Measurements from ENCODE around the gene ANP32E. TPM values are rescaled to one million over a fixed set of nuclear protein-coding genes. Genes with fewer than 3 reads are reported as not detected.

The ANP32E gene
- total and polyA plus RNA-seq, 2 of the 4 experiments (the other 2 are of a cell fraction), result 5.9 to 18.4 TPM

DNA sequence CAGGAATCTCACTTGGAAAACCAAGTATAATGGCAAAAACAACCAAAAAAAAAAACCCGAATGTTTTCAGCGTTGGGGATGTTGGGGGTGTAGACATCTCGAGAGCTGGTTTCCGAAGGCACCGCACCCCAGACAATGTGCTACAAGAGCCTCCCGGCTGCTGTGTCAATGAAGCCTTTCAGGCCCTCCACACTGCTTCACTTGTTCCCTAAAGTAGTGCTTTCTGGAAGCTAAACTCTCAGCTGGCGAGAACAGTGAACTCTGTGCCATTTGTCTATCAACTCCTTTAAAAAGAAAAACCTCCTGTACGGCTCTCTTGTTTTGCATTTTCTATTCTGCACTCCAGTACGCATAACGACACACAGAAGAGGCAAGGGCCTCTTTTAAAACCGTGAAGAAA, 53.7 kb downstream of the ANP32E start:
- Histone ChIP-seq H3K56ac (ENCODE audit: extremely low read depth, insufficient read depth, low read length) (no peak overlapping the region), H3K27me3 (ENCODE audit: control insufficient read depth, insufficient read depth, low read length) (no peaks in the 10 kb centered on the region), H3K9me1 (ENCODE audit: insufficient read depth, low read length) (no peaks in the 10 kb centered on the region), H3K27ac (ENCODE audit: insufficient read depth, low read length) (no peak overlapping the region), H3K9me3 (ENCODE audit: control insufficient read depth, insufficient read depth, low read length) (no peaks in the 10 kb centered on the region), H2BK120ac (ENCODE audit: low read depth, low read length) (no peak overlapping the region), H3K79me1 (ENCODE audit: low read depth in 1 of 2, low read length in 2 of 2) (no peaks in the 10 kb centered on the region), H2AK5ac (ENCODE audit: low read depth, low read length) (no peak overlapping the region), H2AFZ (replicated peaks; ENCODE audit: low read length, poor library complexity) (no peak overlapping the region), H4K20me1 (ENCODE audit: insufficient read depth, low read length) (no peaks in the 10 kb centered on the region), H3K9ac (ENCODE audit: low read depth, low read length) (no peak overlapping the region), H4K91ac (ENCODE audit: insufficient read depth, low read depth, low read length) (no peak overlapping the region), H4K5ac (ENCODE audit: low read depth, low read length) (no peak overlapping the region), H2AK9ac (replicated peaks; ENCODE audit: low read depth, low read length, poor library complexity) (no peak overlapping the region), H3K23ac (ENCODE audit: low read depth, low read length) (no peak overlapping the region), H2BK20ac (ENCODE audit: low read depth, low read length) (no peak overlapping the region), H3K4ac (ENCODE audit: low read depth, low read length) (no peak overlapping the region), H3K4me3 (ENCODE audit: insufficient read depth, low read depth, low read length) (no peak overlapping the region), H4K8ac (ENCODE audit: low read depth in 2 of 2, low read length in 2 of 2) (no peak overlapping the region), H3K36me3 (ENCODE audit: control insufficient read depth, insufficient read depth, low read length) (no peaks in the 10 kb centered on the region), H3K4me1 (ENCODE audit: control insufficient read depth, insufficient read depth, low read length) (peaks cover 2% of the 10 kb centered on the region; the same call in 1 of the 2 replicates), H2BK15ac (ENCODE audit: low read depth, low read length) (no peak overlapping the region), H3K18ac (ENCODE audit: low read depth, low read length) (no peak overlapping the region), H3K4me2 (ENCODE audit: low read depth, low read length) (no peak overlapping the region), H3K14ac (replicated peaks; ENCODE audit: low read depth, low read length) (no peak overlapping the region), H2BK5ac (ENCODE audit: low read depth, low read length, poor library complexity, severe bottlenecking) (no peak overlapping the region)
- dilution Hi-C loops (cut with HindIII; ENCODE audit: low sequenced_read_pairs, unreplicated experiment), result no loop called here
- in situ Hi-C loops (cut with MboI; ENCODE audit: low sequenced_read_pairs), result no loop called here
- ATAC-seq (ENCODE audit: low read depth), result no peak
- intact Hi-C loops (cut with micrococcal nuclease), result no loop called here
- no peak for TF ChIP-seq BHLHE40 (IDR thresholded peaks at IDR 0.05; ENCODE audit: low read depth, low read length)
- no peak for TF ChIP-seq MAZ (IDR thresholded peaks at IDR 0.05; ENCODE audit: borderline replicate concordance, low read depth, low read length)
- no peak for TF ChIP-seq SMC3 (IDR thresholded peaks at IDR 0.05; ENCODE audit: low read depth, low read length)
- TF ChIP-seq MXI1 (IDR thresholded peaks at IDR 0.05; ENCODE audit: borderline replicate concordance, low read depth, low read length), result no peak
- no peak for TF ChIP-seq MAFK (IDR thresholded peaks at IDR 0.05; ENCODE audit: low read depth, low read length)
- TF ChIP-seq, protein P1, sequence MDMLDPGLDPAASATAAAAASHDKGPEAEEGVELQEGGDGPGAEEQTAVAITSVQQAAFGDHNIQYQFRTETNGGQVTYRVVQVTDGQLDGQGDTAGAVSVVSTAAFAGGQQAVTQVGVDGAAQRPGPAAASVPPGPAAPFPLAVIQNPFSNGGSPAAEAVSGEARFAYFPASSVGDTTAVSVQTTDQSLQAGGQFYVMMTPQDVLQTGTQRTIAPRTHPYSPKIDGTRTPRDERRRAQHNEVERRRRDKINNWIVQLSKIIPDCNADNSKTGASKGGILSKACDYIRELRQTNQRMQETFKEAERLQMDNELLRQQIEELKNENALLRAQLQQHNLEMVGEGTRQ (IDR thresholded peaks at IDR 0.05; ENCODE audit: low read depth, low read length), result no peak
- TF ChIP-seq RCOR1 (IDR thresholded peaks at IDR 0.05; ENCODE audit: insufficient replicate concordance, low read length), result no peak
- TF ChIP-seq, protein P2, sequence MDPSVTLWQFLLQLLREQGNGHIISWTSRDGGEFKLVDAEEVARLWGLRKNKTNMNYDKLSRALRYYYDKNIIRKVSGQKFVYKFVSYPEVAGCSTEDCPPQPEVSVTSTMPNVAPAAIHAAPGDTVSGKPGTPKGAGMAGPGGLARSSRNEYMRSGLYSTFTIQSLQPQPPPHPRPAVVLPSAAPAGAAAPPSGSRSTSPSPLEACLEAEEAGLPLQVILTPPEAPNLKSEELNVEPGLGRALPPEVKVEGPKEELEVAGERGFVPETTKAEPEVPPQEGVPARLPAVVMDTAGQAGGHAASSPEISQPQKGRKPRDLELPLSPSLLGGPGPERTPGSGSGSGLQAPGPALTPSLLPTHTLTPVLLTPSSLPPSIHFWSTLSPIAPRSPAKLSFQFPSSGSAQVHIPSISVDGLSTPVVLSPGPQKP (IDR thresholded peaks at IDR 0.05; ENCODE audit: borderline replicate concordance, low read depth, low read length), result no peak
- TF ChIP-seq NFE2L2 (IDR thresholded peaks at IDR 0.05; ENCODE audit: low read depth, low read length), result no peak
- TF ChIP-seq FOS (IDR thresholded peaks at IDR 0.05; ENCODE audit: low read depth, low read length), result no peak
- no peak for TF ChIP-seq POLR2A (IDR thresholded peaks at IDR 0.05; ENCODE audit: low read depth, low read length)
- no peak for TF ChIP-seq RAD21 (IDR thresholded peaks at IDR 0.05; ENCODE audit: low read length)
- TF ChIP-seq, protein P3, sequence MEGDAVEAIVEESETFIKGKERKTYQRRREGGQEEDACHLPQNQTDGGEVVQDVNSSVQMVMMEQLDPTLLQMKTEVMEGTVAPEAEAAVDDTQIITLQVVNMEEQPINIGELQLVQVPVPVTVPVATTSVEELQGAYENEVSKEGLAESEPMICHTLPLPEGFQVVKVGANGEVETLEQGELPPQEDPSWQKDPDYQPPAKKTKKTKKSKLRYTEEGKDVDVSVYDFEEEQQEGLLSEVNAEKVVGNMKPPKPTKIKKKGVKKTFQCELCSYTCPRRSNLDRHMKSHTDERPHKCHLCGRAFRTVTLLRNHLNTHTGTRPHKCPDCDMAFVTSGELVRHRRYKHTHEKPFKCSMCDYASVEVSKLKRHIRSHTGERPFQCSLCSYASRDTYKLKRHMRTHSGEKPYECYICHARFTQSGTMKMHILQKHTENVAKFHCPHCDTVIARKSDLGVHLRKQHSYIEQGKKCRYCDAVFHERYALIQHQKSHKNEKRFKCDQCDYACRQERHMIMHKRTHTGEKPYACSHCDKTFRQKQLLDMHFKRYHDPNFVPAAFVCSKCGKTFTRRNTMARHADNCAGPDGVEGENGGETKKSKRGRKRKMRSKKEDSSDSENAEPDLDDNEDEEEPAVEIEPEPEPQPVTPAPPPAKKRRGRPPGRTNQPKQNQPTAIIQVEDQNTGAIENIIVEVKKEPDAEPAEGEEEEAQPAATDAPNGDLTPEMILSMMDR (conservative IDR thresholded peaks at IDR 0.05; ENCODE audit: low read depth, low read length), result no peak
- no peak for TF ChIP-seq CEBPB (IDR thresholded peaks at IDR 0.05; ENCODE audit: low read depth, low read length)
- ChIA-PET CTCF (interaction anchor here (0.8 to 1.8 kb wide), 3 partner anchors 8 to 266 kb away, joined by 3 to 5 read pairs (median 3); no protein-coding TSS in a partner anchor), POLR2A (ENCODE audit: unreplicated experiment) (no interaction called here)
- WGBS, 2 experiments (ENCODE audit: extremely low coverage in 2 of 2, insufficient read length in 1 of 2), result no CpG with 5 or more reads among the region's 11 CpGs
- BruUV-seq (replicated peaks), result no TSS peak
- no peak for DNase-seq

All from IMR-90 (cell line).